Mesenchymal stem cell (in vitro differentiated cells and primary cell): ENCODE data around the gene SAFB.

ENCODE experiments used
- DNase-seq: peaks from one replicate; pipeline ENCODE4 v3.0.0-alpha.2; 2013
- H2AFZ ChIP-seq: one replicate; pipeline ENCODE4 v1.6.1; 2013; ENCODE audit warnings: low read depth, mild to moderate bottlenecking, control low read depth, inconsistent platforms, low read length, moderate library complexity
- H2AK5ac ChIP-seq: 2 replicates; pipeline ENCODE4 v1.6.1; 2013; ENCODE audit warnings: low read length, moderate library complexity, mild to moderate bottlenecking, inconsistent platforms; ENCODE audit not compliant: severe bottlenecking
- H2BK120ac ChIP-seq: one replicate; pipeline ENCODE4 v1.6.1; 2013; ENCODE audit warnings: low read depth, mild to moderate bottlenecking, inconsistent platforms, low read length, moderate library complexity
- H2BK12ac ChIP-seq, 2 experiments: one replicate each; pipeline ENCODE4 v1.6.1; 2013; ENCODE audit warnings: inconsistent platforms in 2 of 2, low read length in 2 of 2, mild to moderate bottlenecking in 2 of 2, moderate library complexity in 2 of 2, control low read depth in 1 of 2
- H2BK15ac ChIP-seq: one replicate; pipeline ENCODE4 v1.6.1; 2013; ENCODE audit warnings: mild to moderate bottlenecking, low read depth, inconsistent platforms; ENCODE audit not compliant: poor library complexity, severe bottlenecking
- H2BK5ac ChIP-seq: 2 replicates; pipeline ENCODE4 v1.6.1; 2013; ENCODE audit warnings: low read depth, mild to moderate bottlenecking, low read length, control low read depth, inconsistent platforms; ENCODE audit not compliant: poor library complexity, severe bottlenecking
- H3K14ac ChIP-seq, 2 experiments: one replicate each; pipeline ENCODE4 v1.6.1; 2013; ENCODE audit warnings: inconsistent platforms in 2 of 2, low read length in 2 of 2, control low read depth in 1 of 2, mild to moderate bottlenecking in 1 of 2, moderate library complexity in 1 of 2
- H3K18ac ChIP-seq, 2 experiments: one replicate each; pipeline ENCODE4 v1.6.1; 2013; ENCODE audit warnings: inconsistent platforms in 2 of 2, low read length in 2 of 2, control low read depth in 1 of 2, low read depth in 1 of 2, mild to moderate bottlenecking in 1 of 2
- H3K23ac ChIP-seq, 2 experiments: one replicate each; pipeline ENCODE4 v1.6.1; 2013; ENCODE audit warnings: inconsistent platforms in 2 of 2, low read length in 2 of 2, mild to moderate bottlenecking in 2 of 2, moderate library complexity in 2 of 2, control low read depth in 1 of 2
- H3K27ac ChIP-seq: 2 replicates; pipeline ENCODE4 v1.5.1; 2013; ENCODE audit warnings: mild to moderate bottlenecking, moderate library complexity, low read length, control low read depth, inconsistent platforms; ENCODE audit not compliant: poor library complexity, severe bottlenecking
- H3K27me3 ChIP-seq, 2 experiments: 2 replicates each; pipeline versions ENCODE4 v1.6.1 to v1.7.0; 2013; ENCODE audit warnings: low read length in 2 of 2, mild to moderate bottlenecking in 2 of 2, moderate library complexity in 2 of 2, control low read depth in 1 of 2, inconsistent platforms in 1 of 2; ENCODE audit not compliant: control insufficient read depth in 1 of 2, insufficient read depth in 1 of 2
- H3K36me3 ChIP-seq, 2 experiments: 2 replicates each; pipeline versions ENCODE4 v1.6.1 to v1.7.0; 2013; ENCODE audit warnings: low read length in 2 of 2, control low read depth in 1 of 2, inconsistent platforms in 1 of 2, low read depth in 1 of 2, mild to moderate bottlenecking in 1 of 2; ENCODE audit not compliant: insufficient read depth in 2 of 2, control insufficient read depth in 1 of 2
- H3K4ac ChIP-seq, 2 experiments: one replicate each; pipeline ENCODE4 v1.6.1; 2013; ENCODE audit warnings: inconsistent platforms in 2 of 2, low read length in 2 of 2, mild to moderate bottlenecking in 2 of 2, moderate library complexity in 2 of 2, control low read depth in 1 of 2, low read depth in 1 of 2
- H3K4me1 ChIP-seq: 2 replicates; pipeline ENCODE4 v1.6.1; 2013; ENCODE audit warnings: low read depth, low read length, control low read depth; ENCODE audit not compliant: control insufficient read depth, insufficient read depth
- H3K4me2 ChIP-seq: 2 replicates; pipeline ENCODE4 v1.6.1; 2013; ENCODE audit warnings: low read length, mild to moderate bottlenecking, inconsistent platforms; ENCODE audit not compliant: poor library complexity, severe bottlenecking
- H3K4me3 ChIP-seq, 2 experiments: 2 replicates each; pipeline versions ENCODE4 v1.5.1 to v1.7.0; 2013; ENCODE audit warnings: low read length in 2 of 2, mild to moderate bottlenecking in 2 of 2, control low read depth in 1 of 2, low read depth in 1 of 2; ENCODE audit not compliant: insufficient read depth in 1 of 2
- H3K79me1 ChIP-seq: replicated peaks from 2 replicates; pipeline ENCODE4 v1.6.1; 2013; ENCODE audit warnings: mild to moderate bottlenecking, control low read depth, low read length, inconsistent platforms; ENCODE audit not compliant: poor library complexity, severe bottlenecking
- H3K9ac ChIP-seq: 2 replicates; pipeline ENCODE4 v1.7.0; 2013; ENCODE audit warnings: mild to moderate bottlenecking, low read length, moderate library complexity
- H3K9me3 ChIP-seq: 2 replicates; pipeline ENCODE4 v1.7.0; 2013; ENCODE audit warnings: mild to moderate bottlenecking, low read length; ENCODE audit not compliant: control insufficient read depth
- H4K8ac ChIP-seq: one replicate; pipeline ENCODE4 v1.6.1; 2013; ENCODE audit warnings: inconsistent platforms, mild to moderate bottlenecking, low read length, moderate library complexity
- H4K91ac ChIP-seq: one replicate; pipeline ENCODE4 v1.6.1; 2013; ENCODE audit warnings: mild to moderate bottlenecking, low read length, inconsistent platforms
- WGBS: methylation state at CpG from one replicate; pipeline ENCODE4 v1.1.7; 2013; ENCODE audit warnings: mixed read lengths; 5-methylcytosine and 5-hydroxymethylcytosine counted together

Gene SAFB

GRCh38 chr19:5592531-5593342 is 30.1 kb upstream of the SAFB start:
- H3K27me3 ChIP-seq, result no peaks in the 10 kb centered on the region
- no peak overlapping the region for H2BK12ac ChIP-seq
- H3K9me3 ChIP-seq, result no peaks in the 10 kb centered on the region
- no peak overlapping the region for H3K23ac ChIP-seq
- no peak overlapping the region for H3K14ac ChIP-seq
- no peak overlapping the region for H2AFZ ChIP-seq
- H3K27ac ChIP-seq, result no peak overlapping the region
- DNase-seq, result no peak
- H3K79me1 ChIP-seq, result peaks cover 46% of the 10 kb centered on the region
- no peak overlapping the region for H3K9ac ChIP-seq
- no peak overlapping the region for H3K18ac ChIP-seq
- H3K4me3 ChIP-seq, result no peak overlapping the region
- H3K4ac ChIP-seq, result no peak overlapping the region
- H3K4me1 ChIP-seq, result peaks cover 18% of the 10 kb centered on the region
- no peak overlapping the region for H2AK5ac ChIP-seq
- no peak overlapping the region for H2BK15ac ChIP-seq
- no peak overlapping the region for H4K8ac ChIP-seq
- no peak overlapping the region for H2BK120ac ChIP-seq
- H2BK5ac ChIP-seq, result no peak overlapping the region
- peaks cover 96 to 97% of the 10 kb centered on the region in 2 experiments for H3K36me3 ChIP-seq
- no peak overlapping the region for H3K4me2 ChIP-seq
- H4K91ac ChIP-seq, result no peak overlapping the region
- WGBS, result 96% methylated on average over 23 of the region's 24 CpGs

GRCh38 chr19:5593343-5594255 is 29.3 kb upstream of the SAFB start:
- H4K8ac ChIP-seq, result no peak overlapping the region
- 95% methylated on average over 67 of the region's 67 CpGs for WGBS
- H2BK120ac ChIP-seq, result no peak overlapping the region

GRCh38 chr19:5594521-5594950 is 28.3 kb upstream of the SAFB start:
- Histone ChIP-seq H3K14ac (no peak overlapping the region), H4K91ac (no peak overlapping the region), H2BK120ac (no peak overlapping the region), H3K18ac (no peak overlapping the region), H3K9me3 (no peaks in the 10 kb centered on the region), H3K4me1 (peaks cover 3% of the 10 kb centered on the region), H2AK5ac (no peak overlapping the region), H3K36me3 (peaks cover 92 to 97% of the 10 kb centered on the region in 2 experiments), H3K9ac (no peak overlapping the region), H3K79me1 (peaks cover 40% of the 10 kb centered on the region), H2BK12ac (no peak overlapping the region), H2AFZ (no peak overlapping the region), H3K4ac (no peak overlapping the region), H3K4me2 (no peak overlapping the region), H2BK15ac (no peak overlapping the region), H3K23ac (no peak overlapping the region), H3K4me3 (no peak overlapping the region), H4K8ac (no peak overlapping the region), H2BK5ac (no peak overlapping the region), H3K27ac (no peak overlapping the region), H3K27me3 (no peaks in the 10 kb centered on the region)
- no peak for DNase-seq
- WGBS, result 95% methylated on average over 7 of the region's 7 CpGs

More at GRCh38 chr19:5593343-5594255, 29.3 kb upstream of the SAFB start:
- Histone ChIP-seq H3K9me3 (no peaks in the 10 kb centered on the region), H2BK15ac (no peak overlapping the region), H3K4ac (no peak overlapping the region), H3K27ac (no peak overlapping the region), H2BK12ac (no peak overlapping the region), H3K23ac (no peak overlapping the region), H3K4me1 (peaks cover 12% of the 10 kb centered on the region), H2BK5ac (no peak overlapping the region), H2AK5ac (no peak overlapping the region), H3K18ac (no peak overlapping the region), H3K27me3 (no peaks in the 10 kb centered on the region), H3K4me3 (no peak overlapping the region), H3K36me3 (peaks cover 95 to 97% of the 10 kb centered on the region in 2 experiments), H4K91ac (no peak overlapping the region), H3K9ac (no peak overlapping the region), H3K4me2 (no peak overlapping the region), H2AFZ (no peak overlapping the region), H3K14ac (no peak overlapping the region), H3K79me1 (peaks cover 44% of the 10 kb centered on the region)
- DNase-seq, result no peak

- Histone ChIP-seq H3K18ac (no peak overlapping the region), H4K91ac (no peak overlapping the region), H3K4me2 (no peak overlapping the region), H2AFZ (no peak overlapping the region), H2BK120ac (no peak overlapping the region), H2BK5ac (no peak overlapping the region), H3K36me3 (peaks cover 91 to 97% of the 10 kb centered on the region in 2 experiments), H3K23ac (no peak overlapping the region), H3K4me1 (peaks cover 2% of the 10 kb centered on the region), H3K4ac (no peak overlapping the region), H3K27ac (no peak overlapping the region), H3K9me3 (no peaks in the 10 kb centered on the region), H3K4me3 (no peak overlapping the region), H2BK12ac (no peak overlapping the region), H2BK15ac (no peak overlapping the region), H3K79me1 (peaks cover 40% of the 10 kb centered on the region), H4K8ac (no peak overlapping the region), H3K14ac (no peak overlapping the region), H3K27me3 (no peaks in the 10 kb centered on the region), H3K9ac (no peak overlapping the region), H2AK5ac (no peak overlapping the region)
- no peak for DNase-seq
- WGBS, result 95% methylated on average over 18 of the region's 18 CpGs
These were observed 27.8 kb upstream of the SAFB start for GRCh38 chr19:5595129-5595528.
